HCT116 (cell line): ENCODE results near the gene SOS1.

Experiments
- ATF3 ChIP-seq: IDR thresholded peaks from 2 replicates; pipeline ENCODE4 v1.6.1; 2012
- CTCF ChIP-seq, 3 experiments: fragments of 200-600 bp in 1 of 3; sonication (generic) in 1 of 3; IDR thresholded peaks in 2 of 3; conservative IDR thresholded peaks in 1 of 3; 2 replicates each; pipeline ENCODE4 v1.5.1; 2012 to 2017; ENCODE audit warnings: low read depth in 2 of 3, low read length in 2 of 3, antibody characterized with exemption in 1 of 3, borderline replicate concordance in 1 of 3, control low read depth in 1 of 3, mild to moderate bottlenecking in 1 of 3, mixed read lengths in 1 of 3, mixed run types in 1 of 3, moderate library complexity in 1 of 3; ENCODE audit not compliant: insufficient read depth in 1 of 3
- POLR2A ChIP-seq: IDR thresholded peaks from 2 replicates; pipeline ENCODE4 v1.7.0; 2011; ENCODE audit warnings: borderline replicate concordance; ENCODE audit not compliant: insufficient read depth, insufficient read length; ENCODE audit errors: extremely low read depth

- no peak for TF ChIP-seq ATF3
- TF ChIP-seq POLR2A, result no peak
- TF ChIP-seq CTCF (IDR thresholded peaks at IDR 0.05 in 2 of 3, conservative IDR thresholded peaks at IDR 0.05 in 1 of 3; ENCODE audit: borderline replicate concordance in 1 of 3, insufficient read depth in 1 of 3, low read depth in 2 of 3, low read length in 2 of 3), result no peak
Observed at GRCh38 chr2:39080152-39080551, 40.7 kb downstream of the SOS1 start.
